Measurements from ENCODE around the gene PHYH.

DNA sequence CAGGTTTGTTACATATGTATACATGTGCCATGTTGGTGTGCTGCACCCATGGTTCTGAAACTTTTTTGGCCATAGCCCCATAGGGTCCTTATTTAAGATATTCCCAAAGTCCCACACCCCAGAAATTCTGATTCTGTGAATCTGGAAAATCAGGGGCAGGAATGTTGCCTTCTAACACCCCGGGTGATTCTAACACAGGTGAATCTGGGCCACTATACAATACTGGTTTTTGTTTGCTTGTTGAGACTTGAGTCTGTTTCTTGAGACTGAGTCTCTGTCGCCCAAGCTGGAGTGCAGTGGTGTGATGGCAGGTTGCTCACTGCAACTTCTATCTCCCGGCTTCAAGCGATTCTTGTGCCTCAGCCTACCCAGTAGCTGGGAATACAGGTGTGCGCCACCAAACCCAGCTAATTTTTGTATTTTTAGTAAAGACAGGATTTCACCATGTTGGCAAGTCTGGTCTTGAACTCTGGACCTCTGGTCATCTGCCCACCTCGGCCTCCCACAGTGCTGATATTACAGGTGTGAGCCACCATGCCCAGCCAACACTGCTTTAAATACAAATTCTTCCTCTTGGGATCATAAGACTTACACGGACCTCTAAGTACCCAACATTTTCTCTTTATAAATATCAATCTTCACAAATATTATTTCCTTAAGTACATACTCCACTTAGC, 16.9 kb upstream of the PHYH start:
- TF ChIP-seq, protein P1, sequence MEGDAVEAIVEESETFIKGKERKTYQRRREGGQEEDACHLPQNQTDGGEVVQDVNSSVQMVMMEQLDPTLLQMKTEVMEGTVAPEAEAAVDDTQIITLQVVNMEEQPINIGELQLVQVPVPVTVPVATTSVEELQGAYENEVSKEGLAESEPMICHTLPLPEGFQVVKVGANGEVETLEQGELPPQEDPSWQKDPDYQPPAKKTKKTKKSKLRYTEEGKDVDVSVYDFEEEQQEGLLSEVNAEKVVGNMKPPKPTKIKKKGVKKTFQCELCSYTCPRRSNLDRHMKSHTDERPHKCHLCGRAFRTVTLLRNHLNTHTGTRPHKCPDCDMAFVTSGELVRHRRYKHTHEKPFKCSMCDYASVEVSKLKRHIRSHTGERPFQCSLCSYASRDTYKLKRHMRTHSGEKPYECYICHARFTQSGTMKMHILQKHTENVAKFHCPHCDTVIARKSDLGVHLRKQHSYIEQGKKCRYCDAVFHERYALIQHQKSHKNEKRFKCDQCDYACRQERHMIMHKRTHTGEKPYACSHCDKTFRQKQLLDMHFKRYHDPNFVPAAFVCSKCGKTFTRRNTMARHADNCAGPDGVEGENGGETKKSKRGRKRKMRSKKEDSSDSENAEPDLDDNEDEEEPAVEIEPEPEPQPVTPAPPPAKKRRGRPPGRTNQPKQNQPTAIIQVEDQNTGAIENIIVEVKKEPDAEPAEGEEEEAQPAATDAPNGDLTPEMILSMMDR (IDR thresholded peaks at IDR 0.05; ENCODE audit: poor library complexity) = no peak
- TF ChIP-seq EZH2 (IDR thresholded peaks at IDR 0.05; ENCODE audit: borderline replicate concordance) = no peak
- TF ChIP-seq EZH2phosphoT487 (IDR thresholded peaks at IDR 0.05; ENCODE audit: low read depth, severe bottlenecking, unreplicated experiment) = no peak

Measured in hepatocyte (in vitro differentiated cells).